HG03342 (cell line): ENCODE results near the gene BARD1.
"Not testable (repeated sequence)": the region's sequence is repeated elsewhere in the genome, so short reads cannot be mapped to it uniquely, and the experiment has no call there.

ENCODE experiments used
- ATAC-seq: cut with Tn5 transposase; IDR thresholded peaks from one replicate; pipeline ENCODE4 v1.9.1; 2021; ENCODE audit warnings: mild to moderate bottlenecking, moderate library complexity; ENCODE audit not compliant: unreplicated experiment

BARD1 gene

DNA sequence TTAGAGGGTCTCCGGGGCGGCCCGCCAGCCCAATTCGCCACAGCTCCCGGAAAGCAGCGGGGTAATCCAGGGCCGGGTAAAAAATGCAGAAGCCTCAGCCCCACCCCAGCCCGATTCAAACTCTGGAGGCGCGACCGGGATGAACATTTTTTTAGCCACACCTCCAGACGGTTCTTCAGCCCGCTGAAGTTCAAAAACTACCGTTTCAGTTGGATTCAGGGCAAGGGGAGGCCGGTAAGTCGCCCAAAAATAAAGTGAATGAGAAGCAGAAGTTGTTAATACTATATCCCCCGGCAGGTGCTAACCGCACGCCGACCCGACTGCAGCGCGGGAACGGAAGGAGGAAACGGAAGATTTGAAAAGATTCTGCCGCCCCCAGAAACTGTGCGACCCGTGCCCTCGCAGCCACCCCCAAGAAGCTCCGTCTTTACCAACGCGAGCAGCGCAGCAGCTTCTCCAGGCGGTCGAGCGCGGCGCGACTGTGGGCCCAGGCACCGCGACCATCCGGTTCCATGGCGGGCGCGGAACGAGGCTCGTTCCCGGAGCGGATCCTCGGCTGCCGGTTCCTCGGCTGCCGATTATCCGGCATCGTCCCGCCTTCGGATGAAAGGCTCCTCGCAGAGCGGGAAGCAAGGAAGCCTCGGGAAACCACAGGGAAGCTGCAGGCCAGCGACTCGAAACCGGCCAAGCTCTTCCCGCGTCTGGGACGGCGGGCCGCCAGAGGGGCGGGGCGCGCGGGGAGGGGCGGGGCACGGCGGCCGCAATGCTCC, at the start of gene BARD1:
Gene BARD1, minus strand, starts transcription at position 703 of the 770 bp plus-strand sequence. Its CDS starts 114 bp downstream, at position 589.
- peak; percentile 31 for ATAC-seq

DNA sequence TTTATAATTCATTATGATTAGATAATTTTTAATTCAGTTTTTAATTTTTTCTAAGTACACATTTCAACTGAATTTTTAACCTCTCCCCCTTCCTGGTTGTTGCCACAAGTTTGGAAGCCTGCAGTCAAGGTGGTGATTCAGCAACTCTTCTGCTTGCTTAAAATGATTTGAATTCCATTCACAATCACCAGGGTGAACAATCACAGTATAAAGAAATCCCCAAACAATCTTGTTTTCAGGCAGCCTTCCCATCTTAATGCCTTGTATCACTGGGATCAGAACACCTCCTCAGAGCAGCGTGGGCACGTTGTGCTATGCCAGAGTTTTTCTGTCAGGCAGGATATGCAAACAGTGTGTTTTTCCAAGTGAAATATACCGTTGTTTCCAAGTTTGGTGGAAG, 46.7 kb upstream of the BARD1 start:
- no peak for ATAC-seq

DNA sequence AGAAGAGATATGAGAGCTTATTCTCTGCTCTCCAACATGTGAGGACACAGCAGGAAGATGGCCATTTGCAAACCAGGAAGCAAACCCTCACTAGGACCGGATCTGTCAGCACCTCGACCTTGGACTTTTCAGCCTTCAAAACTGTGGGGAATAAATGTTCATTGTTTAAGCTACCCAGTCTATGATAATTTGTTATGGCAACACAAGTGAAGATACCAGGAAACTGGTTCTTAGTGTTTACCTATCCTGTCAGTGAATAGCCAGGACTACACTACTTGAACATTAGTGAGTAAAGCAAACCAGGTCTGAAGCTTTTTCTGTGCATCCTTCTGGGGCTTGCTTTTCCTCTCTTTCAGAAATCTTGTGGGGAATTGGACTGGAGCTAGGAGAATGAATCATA, 44.4 kb upstream of the BARD1 start:
- no peak for ATAC-seq

DNA sequence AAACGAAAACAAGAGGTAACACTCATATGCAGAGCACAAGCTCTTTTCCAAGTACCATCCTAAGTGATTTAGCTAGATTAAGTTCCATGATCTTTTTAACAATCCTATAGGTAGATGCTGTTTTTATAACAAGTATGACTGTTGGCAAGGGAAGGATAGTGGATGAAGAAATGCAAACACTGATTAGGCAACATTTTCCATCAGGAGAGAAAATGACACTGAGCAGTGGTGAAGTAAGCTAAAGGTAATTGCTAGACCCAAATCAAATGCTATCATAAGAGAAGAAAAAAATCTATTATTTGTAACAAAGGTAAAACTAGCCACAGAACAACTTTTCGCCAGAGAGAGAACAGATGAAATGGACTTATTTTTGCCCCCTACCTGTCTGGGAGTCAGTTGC, 34.3 kb upstream of the BARD1 start:
- no peak for ATAC-seq

DNA sequence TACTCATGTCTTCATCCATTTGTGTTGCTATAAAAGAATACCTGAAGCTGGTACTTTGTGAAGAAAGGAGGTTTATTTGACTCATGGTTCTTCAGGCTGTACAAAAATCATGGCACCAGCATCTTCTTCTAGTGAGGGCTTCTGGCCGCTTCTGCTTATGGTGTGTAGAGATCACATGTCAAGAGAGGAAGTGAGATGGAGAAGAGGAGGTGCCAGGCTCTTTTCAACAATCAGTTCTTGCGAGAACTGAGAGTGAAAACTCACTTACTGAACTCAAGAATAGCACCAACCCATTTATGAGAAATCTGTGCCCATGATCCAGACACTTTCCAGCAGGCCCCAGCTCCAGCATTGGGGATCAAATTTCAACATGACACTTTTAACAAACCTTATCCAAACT, 30.0 kb upstream of the BARD1 start:
- peak; percentile 91 for ATAC-seq

DNA sequence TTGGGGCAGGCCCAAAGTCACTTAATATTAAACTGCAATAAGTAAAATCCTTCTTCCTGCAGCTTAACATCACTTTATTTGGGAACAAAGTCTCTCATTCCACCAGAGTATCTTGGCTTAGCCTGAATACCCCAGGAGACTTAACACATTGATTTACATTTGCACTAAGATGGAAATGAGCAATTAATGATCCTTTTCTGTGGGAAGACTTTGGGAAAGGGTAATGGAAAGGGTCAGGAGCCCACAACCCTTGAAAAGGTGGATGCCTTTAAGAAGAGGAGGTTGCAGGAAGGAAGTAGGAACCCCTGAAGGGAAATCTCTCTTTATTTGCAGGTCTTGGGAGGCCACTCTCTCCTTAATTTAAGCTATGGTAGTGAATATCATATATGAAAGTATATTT, 28.0 kb upstream of the BARD1 start:
- ATAC-seq = no peak

DNA sequence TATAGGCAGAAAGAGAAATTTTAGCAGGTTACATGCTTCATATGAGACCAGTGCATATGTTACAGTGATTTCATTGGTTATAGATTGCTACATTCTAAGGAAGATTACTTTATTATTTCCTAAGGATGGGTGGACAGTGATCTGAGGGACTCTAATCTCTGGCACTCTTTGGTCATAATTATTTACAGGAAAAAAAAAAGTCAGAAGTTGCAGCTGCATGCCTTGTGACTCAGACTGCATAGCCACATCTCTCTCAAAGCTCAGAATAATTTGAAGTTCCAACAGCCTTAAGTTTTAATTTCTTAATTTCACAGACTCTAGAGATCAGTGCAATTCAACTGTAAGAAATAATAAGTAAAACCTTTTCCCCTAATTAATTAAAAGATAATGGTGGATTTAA, 27.1 kb upstream of the BARD1 start:
- no peak for ATAC-seq

DNA sequence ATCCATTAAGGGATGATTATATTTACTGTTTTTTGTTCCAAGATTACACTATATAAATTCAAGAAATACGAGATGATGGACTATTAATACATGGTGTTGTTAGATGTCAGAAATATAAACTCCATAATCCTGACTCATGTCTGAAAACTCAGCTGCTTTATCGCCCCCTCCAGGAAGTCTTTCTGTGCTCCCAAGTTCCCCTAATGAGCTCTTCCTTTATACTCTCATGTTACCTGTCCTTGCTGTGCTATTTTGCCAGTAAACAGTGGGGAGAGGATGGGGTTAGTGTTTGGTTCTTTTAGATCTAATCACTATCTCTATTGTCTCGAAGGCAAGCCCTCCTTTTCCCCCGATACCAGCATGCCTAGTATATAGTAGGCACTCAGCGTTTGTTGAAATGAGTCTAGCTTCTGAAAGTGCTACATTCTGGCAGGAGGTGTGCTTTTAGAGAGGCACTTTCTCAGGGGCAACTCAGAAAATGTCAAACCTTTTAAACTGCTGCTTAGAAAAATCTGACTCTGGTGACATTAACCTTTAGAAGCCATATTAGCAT, 21.4 kb upstream of the BARD1 start:
- no peak for ATAC-seq

DNA sequence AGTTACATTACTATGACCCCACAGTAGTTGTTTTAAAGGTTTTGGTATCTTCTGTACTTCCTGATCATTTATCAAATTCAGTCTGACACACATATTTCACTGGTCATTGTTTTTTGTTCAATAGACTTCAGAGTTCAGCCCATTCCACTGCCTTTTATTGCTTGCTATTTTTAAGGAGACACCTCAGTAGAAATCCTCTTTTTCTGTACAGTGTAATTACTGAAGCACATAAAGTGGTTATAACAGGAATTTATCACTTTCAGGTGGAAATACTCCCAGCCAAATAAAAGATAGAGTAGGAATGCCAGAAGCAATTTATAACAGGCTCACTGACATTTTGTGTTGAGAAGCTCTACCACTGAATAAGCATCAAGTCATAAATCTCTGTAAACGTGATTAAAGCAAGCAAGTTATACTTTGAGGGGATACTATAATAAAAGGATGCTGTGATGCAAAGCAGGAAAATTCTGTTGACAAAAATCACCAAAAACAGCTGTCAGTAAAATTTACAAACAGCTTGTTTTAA, 6.6 kb upstream of the BARD1 start:
- ATAC-seq = no peak

DNA sequence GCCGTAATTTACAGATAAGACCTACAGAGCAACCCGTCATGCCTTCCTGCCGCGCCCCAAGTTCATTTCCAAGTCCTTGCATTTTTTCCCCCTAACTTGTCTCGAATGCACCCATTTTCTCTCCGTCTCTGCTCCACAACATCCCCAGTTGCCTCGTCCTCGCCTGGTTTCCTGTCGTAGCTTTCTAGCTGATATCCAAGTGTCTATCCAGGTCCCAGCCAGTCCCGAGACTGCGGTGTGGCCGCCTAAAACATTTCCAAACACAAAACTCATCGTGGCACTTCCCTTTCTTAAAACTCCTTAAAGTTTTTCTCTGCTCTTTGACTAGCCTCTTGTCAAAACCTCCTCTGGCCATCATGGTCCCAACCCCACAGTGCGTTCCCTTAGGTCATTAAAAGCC, 1.2 kb upstream of the BARD1 start:
- no peak for ATAC-seq

DNA sequence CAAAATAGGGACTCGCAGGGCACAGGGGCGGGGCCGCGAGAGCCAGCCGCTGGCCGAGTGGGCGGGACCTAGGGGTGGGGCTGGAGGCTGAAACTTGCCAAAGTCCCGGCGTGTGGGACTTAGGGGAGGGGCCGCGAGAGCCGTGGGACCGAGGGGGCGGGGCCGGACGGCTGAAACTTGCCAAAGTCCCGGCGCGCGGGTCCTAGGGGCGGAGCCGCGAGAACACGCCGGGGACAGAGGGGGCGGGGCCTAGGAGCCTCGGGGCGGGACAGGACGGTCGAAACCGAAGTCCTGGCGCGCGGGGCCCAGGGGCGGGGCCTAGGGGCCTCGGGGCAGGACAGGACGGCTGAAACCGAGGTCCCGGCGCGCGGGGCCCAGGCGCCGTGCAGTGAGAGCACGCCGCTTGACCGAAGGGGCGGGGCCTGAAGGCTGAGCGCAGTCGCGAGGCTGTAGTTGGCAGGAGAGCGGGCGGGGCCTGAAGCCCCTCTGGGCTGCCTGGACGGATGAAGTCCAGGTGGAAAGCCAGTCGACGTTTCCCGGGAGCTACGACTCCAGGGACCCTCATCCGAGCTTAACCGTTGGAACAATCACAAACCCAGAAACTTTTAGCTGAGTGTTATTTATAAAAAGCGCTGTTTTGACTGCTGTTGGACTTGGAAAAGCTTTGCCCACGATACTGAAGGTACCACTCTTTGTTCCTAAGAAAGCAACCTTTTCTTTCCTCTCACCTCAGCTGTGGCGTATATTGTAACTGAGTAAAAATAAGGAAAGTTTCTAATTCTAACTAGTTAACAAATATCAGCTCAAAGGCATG, 475 bp upstream of the BARD1 start:
- ATAC-seq = peak; percentile 84

DNA sequence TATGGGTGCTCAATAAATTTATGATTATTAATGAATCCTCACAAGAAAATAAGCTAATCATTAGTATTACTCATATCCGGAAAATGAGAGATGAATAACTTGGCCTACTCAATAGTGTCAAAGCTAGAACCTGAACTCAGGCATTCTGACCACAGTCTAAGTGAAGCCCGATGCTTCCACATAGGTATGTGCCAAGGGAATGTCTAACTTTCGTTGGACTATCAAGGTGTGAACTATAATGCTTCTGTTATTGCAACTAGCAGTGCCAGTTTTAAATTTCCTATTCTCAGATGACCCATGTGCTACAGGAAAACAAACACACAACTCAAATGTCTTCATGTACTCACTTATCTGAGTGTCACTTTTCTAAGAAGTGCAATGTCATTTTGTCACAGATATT, 1.8 kb downstream of the BARD1 start:
- ATAC-seq = no peak

DNA sequence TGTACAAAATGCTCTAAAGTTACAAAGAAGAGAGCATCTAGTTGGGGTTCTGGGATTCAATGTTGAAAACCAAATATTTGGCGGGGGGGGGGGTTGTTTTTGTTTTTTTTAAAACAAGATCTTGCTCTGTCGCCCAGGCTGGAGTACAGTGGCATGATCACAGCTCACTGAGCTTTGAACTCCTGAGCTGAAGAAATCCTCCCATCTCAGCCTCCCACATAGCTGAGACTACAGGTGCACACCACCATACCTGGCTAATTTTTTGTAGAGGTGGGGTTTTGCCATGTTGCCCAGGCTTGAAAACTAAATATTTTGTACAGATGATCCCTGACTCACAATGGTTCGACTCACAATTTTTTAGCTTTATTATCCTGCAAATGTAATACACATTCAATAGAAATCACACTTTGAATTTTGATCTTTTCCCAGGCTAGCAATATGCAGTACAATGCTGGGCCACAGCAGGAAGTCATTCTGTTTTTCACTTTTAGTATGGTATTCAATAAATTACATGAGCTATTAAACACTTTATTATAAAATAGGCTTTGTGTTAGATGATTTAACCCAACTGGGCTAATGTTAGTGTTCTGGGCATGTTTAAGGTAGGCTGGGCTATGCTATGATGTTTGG, 7.6 kb downstream of the BARD1 start:
- ATAC-seq = no peak

DNA sequence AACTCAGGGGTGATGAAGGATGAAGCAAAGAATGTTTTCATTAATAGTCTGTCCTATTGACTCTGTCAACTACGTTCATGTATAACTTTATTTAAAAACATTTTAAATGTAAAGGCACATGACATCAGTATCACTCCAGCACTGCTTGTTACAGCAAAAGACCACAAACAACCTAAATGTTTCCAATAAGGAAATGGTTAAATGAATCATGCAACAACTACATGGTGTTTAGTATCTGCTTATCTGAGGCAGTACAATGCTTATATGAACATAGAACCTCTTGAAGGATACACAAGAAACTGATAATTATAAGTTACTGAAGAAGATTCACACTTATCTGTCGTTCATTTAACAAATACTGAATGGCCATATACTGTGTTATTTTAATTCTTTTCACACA, 8.4 kb downstream of the BARD1 start:
- ATAC-seq = no peak

DNA sequence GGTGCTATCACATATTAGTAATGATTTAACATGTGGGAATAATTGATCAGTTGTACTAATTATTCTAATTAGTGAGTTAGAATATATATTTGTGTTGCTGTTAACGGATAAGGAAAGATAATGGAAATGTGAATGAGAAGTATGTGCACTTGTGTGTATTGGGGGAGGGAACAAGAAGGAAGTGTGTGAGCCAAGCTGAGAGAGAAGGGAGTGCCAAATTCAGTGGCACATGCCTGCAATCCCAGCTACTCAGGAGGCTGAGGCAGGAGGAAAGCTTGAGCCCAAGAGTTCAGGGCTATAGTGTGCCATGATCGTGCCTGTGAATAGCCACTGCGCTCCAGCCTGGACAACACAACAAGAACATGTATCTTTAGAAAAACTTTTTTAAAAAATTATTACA, 9.3 kb downstream of the BARD1 start:
- no peak for ATAC-seq

DNA sequence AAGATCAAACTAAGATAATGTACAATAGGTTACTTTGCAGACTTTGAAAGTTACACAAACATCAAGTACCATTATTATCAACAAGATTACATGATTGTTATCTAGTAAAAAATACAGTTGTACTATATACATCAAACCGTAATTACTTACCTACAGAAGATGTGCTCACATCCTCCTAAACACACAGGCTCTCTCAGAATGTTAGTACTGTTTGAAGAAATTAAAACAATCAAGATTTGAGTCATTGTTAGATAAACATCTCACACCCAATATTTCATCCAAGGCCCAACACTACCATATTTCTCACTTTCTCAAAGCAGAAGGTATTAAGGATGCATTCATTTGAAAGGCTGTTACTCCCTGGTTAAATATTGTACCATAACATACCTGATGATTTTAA, 12.6 kb downstream of the BARD1 start:
- no peak for ATAC-seq

DNA sequence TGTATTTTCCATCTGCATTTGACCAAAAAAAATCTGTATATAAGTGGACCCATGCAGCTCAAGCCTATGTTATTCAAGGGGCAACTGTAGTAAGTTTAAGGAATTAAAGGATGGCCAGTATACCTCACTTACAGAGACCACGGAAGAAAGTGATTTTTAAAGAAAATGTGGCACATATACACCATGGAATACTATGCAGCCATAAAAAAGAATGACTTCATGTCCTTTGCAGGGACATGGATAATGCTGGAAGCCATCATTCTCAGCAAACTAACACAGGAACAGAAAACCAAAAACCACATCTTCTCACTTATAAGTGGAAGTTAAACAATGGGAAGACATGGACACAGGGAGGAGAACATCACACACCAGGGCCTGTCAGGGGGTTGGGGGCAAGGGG, 26.3 kb downstream of the BARD1 start:
- not testable (repeated sequence) for ATAC-seq

DNA sequence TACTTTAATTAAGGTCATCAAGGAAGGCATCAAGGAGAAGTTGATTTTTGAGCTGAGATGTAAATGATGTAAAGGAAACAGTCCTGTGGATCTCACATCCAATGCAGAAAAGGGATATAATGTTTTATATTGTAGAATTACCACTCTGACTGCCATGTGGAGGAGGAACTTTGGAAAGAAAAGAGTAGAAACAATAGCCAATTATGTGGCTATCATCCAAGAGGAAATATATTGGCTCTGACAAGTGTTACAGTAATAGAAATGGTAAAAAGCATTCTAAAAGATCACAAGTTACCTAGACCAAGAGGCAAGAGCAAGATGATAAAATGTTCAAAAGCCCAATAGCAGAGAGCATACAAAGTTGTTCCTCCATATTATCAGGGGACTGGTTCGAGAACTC, 26.8 kb downstream of the BARD1 start:
- no peak for ATAC-seq

DNA sequence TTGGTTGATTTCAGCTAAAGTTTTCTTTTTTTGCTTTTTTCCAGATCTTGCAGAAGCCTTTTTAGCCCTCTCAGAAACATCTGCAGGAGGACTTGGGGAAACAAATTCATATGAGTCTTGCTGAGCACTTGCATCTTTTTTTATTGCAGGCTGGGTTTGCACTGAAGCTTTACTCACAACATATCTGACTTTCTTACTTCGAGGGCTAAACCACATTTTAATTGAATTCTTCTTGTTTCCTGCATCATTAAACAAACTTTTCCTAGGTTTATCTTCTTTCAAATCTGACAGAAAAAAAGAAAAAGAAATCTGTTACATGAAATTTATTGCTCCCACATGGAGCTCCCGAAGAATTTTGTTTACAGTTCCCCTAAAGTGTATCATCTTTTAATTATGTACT, 28.3 kb downstream of the BARD1 start:
- ATAC-seq = no peak

DNA sequence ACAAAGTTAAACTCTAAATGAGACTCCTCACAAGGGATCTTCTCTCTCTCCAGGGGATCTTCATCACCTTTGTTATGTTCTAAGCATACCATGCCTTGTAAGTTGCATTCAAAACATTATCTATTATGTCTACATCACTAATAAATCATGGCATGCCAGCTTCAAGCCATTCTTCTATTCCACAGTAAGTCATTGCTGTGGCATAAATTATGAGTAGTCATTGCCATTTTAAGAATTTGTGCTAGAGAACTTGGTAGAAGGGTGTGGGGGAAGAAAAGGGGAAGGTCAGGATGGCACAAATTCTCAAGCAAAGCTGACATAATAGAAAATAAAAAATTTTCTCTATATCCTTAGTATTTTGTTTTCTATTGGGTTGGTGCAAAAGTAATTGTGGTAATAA, 33.5 kb downstream of the BARD1 start:
- no peak for ATAC-seq

DNA sequence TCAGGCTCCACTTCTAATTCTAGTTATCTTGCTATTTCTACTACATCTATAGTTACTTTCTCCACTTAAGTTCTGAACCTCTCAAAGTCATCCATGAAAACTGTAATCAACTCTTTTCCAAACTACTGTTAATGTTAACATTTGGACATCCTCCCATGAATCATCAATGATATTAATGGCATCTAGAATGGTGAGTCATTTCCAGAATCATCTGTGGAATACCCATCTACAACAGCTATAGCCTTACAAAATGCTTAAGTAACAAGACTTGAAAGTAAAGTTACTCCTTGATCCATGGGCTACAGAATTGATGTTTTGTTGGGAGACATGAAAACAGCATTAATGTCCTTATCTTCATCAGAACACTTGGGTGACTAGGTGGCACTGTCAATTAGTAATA, 35.4 kb downstream of the BARD1 start:
- ATAC-seq = no peak
